Liver (tissue), 3 donors: ENCODE results near the gene PPP1R2.

Source experiments
- CTCF ChIP-seq: fragments of 150-350 bp; IDR thresholded peaks from 2 replicates; pipeline ENCODE4 v1.5.1; 2017; ENCODE audit warnings: improper control_type of control experiment, low read depth, low read length; ENCODE audit not compliant: missing input control
- GABPA ChIP-seq, 2 donors: IDR thresholded peaks in 1 of 2; conservative IDR thresholded peaks in 1 of 2; 2 replicates each; pipeline ENCODE4 v1.6.1; 2016; ENCODE audit warnings: antibody characterized with exemption in 2 of 2, mild to moderate bottlenecking in 1 of 2, moderate library complexity in 1 of 2
- MAX ChIP-seq: IDR thresholded peaks from 2 replicates; pipeline ENCODE4 v1.6.1; 2016; ENCODE audit warnings: antibody characterized with exemption
- TAF1 ChIP-seq: conservative IDR thresholded peaks from 2 replicates; pipeline ENCODE4 v1.6.1; 2016; ENCODE audit warnings: antibody characterized with exemption, mild to moderate bottlenecking
- YY1 ChIP-seq: IDR thresholded peaks from 2 replicates; pipeline ENCODE4 v1.6.1; 2016; ENCODE audit warnings: antibody characterized with exemption, mild to moderate bottlenecking
- donor health status: healthy.
- donor health status: healthy.

GRCh38 chr3:195526492-195526891, 16.6 kb downstream of the PPP1R2 start:
- no peak for TF ChIP-seq CTCF
- no peak for TF ChIP-seq TAF1
- no peak for TF ChIP-seq GABPA (IDR thresholded peaks at IDR 0.05 in 1 of 2, conservative IDR thresholded peaks at IDR 0.05 in 1 of 2)
- TF ChIP-seq YY1 = no peak
- no peak for TF ChIP-seq MAX
